GM18519 (cell line): ENCODE data around the gene KIAA1958.
"Not testable (repeated sequence)": the region's sequence is repeated elsewhere in the genome, so short reads cannot be mapped to it uniquely, and the experiment has no call there.

Experiments used
- ATAC-seq: cut with Tn5 transposase; IDR thresholded peaks from one replicate; pipeline ENCODE4 v1.9.1; 2021; ENCODE audit warnings: mild to moderate bottlenecking, moderate library complexity; ENCODE audit not compliant: unreplicated experiment, low FRiP score

Gene KIAA1958

DNA sequence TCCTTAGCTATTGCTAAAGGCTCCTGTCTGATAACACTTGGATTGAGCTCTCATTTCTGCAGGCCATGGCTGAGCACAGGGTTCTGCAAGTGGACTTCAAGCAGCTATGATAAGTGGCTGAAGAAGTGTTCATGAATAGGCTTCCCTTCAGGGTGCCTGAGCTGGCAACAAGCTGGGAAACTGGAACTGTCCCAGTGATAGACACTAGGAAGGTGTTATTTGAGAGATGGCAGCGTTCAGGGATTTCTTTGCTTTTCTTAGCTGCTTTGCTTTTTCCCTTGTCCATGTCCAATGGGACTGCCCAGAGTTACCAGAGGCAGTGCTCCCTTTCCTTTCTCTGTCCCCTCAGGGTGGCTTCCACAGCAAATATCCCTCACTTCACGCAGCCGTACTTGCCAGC, 155.5 kb downstream of the KIAA1958 start:
- no peak for ATAC-seq

DNA sequence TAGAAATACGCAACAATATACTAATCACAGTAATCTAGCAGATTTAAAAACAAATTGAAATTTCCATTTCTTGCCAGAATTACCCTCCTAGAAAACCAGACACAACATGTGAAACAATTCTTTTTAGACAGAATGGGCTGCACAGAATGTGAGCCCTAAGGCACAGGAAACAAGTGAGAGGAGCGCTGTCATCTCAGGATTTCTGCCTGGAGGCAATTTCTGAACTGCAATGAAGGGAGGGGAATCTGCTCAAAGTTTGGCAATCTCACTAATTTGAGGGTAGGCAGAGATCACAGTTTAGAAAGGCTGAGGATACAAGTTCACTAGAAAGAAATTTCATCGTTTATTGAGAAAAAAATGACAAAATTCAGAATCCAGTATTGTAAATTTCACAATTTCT, 161.0 kb downstream of the KIAA1958 start:
- no peak for ATAC-seq

DNA sequence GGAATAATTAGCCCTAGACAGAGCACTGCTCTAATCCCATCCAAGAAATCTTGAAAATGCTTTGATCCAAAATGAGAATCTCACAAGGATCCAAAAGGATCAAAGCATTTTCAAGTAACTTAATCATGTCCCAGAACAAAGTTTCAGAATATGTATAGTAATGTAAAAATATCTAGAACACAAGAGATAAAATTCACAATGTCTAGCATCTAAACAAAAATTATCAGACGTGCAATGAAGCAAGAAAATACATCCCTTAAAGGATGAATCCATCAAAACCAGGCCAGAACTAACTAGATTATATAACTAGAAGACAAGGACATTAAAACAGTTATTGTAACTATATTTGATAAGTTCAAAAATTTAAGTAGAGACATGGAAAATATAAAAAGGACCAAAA, 162.0 kb downstream of the KIAA1958 start:
- ATAC-seq, result no peak

DNA sequence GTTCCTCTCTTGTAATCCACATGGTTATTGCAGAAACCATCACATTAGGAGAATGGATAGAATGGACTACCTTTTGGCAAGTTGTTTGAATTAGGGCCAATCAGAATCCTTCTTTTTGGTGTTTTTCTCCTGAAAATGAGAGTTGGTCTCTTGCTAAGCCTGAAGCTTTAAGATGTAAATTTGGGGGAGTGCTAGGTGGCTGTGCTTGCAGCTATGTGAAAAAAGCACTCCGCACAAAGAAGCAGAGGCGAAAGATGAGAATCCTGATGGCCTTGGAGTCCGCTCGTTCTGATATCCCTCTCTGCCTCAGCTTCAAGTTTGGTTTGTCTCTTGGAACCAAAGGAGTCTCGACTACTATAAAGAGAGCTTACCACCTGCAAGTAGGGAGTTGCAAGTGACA, 167.7 kb downstream of the KIAA1958 start:
- ATAC-seq, result no peak

DNA sequence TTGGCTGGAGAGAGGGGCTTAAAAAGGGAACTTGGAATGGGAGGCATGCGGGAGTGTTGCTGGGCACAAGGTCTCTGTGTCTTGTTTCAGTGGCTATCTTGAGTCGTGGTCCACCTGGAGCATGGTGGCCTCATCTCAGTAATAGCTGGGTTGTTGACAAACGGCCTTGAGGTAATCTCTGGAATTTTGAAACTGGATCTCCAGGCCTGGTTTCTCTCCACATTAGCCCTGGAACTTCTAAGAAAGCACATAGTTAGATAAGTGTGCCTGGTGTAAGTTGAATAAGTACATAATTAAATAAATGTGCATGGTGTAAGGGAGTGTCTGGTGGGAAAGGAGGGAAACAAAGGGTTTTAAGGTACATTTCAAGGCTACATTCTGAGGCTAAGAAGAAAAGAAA, 169.0 kb downstream of the KIAA1958 start:
- ATAC-seq, result no peak

DNA sequence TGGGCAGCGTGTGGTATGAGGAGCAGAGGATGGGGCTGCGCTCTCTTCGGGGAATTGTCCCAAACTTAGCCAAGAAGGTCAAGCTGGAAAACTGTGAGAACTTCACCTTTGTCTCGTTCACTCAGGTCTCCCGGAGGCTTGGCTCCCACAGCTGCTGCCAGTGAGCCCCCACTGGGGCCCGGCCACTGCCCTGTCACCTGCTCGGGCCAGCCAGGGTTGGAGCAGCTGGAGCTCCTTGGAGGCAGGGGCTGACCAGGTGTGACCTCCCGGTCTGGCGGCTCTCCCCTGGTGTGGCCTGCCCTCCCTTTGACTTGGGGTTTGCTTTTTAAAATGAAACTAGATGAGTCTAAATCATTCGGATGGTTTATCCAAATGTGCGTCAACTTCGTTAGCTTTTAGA, 173.3 kb downstream of the KIAA1958 start:
- ATAC-seq, result no peak

DNA sequence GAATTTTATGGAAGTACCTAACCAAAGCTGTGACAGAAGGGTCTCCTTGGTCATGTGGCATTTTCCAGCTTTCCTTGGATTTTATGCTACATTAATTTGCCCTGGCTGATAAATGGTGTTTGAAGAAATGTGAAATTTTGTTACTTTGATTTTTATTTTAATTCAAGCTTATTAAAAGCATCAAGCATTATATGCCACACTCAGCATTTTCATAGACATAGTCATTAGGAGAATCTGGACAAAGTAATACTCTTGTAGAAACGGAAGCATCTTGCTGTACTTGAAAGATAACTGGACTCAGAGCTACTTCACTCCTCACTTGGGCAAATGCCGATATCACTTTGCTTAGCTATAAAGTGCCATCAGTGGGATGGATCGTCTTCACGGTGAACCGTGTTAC, 177.1 kb downstream of the KIAA1958 start:
- ATAC-seq, result no peak

DNA sequence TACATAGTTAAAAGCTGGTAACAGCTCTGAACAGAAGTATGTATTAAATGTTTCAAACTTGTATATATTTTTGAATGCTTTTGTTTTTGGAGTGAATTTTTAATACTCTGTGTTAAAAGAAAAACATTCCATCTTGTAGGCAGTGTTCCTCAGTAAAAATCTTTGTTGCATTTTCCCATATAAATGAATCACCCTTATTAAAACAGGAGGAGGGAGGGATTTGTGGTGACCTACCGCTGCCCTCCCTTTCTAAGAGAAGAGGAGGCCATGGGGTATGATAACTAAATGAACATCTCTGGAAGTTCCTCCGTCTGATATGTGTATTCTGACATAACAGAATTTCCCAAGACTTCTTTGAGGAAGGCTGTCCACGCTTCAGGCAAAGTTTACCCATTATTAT, 177.9 kb downstream of the KIAA1958 start:
- no peak for ATAC-seq

DNA sequence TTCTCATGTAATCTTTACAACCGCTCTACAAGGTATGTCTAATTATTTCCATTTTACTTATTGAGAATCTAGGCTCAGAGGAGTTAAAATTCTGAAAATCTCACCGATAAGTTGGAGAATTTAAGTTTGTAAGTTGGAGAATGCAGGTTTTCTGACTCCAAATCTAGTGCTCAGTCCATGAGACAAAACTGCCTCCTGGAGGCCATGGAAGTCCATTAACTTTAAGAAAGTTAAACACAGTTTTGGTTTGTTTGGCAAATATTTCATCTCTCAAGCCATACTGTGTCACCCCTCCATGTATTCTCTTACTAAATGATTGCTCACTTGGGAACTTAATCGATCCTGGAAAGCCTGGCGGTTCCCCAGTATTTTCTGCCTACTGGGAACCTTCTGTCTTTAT, 178.7 kb downstream of the KIAA1958 start:
- no peak for ATAC-seq

DNA sequence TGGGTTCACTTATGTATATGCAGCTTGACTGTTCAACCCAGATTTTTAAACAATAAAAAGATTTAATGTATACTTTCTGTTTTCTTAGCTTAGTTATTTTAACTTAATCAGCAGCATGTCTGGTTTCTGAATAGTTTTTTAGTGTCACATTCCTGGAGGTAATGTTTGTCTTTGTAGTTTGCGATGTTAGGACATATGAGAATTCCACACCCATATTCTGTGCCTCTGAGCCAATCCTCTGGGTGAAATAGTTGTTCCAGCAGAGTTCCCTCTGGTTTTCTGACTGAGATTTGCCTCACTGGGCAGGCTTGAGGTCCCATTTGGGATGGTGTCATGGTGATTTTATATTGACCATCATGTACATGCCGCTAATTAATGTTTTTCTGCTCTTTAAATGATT, 182.7 kb downstream of the KIAA1958 start:
- no peak for ATAC-seq

DNA sequence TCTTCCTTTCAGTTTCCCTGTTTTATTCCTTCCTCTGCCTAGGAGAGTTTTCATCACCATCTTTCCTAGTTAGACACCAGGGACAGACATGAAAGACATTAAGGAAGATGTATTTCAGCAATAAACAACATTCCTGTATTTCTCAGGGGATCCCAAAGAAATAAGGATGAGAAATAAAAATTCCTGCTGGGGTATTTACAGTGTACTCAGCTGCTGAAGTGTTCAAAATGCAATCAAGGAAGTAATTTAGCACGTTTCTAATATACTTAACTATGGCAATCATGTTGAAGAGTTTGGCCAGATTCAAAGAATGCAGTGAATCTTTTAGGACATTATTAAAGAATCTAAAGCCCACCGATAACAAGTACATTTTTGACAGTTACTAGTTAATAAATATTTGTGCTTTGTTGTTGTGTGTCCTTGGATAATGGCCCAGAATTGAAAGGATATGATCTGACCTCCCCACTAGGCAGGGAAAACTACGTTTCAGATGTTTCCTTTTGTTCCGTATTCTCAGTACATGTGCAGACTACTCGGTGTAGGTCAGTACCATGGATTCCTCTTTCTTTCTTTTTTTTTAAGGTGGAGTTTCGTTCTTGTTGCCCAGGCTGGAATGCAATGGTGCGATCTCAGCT, 184.5 kb downstream of the KIAA1958 start:
- no peak for ATAC-seq

DNA sequence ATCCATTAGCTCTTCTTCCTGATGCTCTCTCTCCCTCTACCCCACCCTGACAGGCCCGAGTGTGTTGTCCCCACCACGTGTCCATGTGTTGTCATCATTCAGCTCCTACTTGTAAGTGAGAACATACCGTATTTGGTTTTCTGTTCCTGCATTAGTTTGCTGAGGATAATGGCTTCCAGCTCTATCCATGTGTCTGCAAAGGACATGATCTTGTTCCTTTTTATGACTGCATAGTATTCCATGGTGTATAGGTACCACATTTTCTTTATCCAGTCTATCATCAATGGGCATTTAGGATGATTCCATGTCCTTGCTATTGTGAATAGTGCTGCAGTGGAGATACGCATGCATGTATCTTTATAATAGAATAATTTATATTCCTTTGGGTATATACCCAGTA, 186.6 kb downstream of the KIAA1958 start:
- not testable (repeated sequence) for ATAC-seq

DNA sequence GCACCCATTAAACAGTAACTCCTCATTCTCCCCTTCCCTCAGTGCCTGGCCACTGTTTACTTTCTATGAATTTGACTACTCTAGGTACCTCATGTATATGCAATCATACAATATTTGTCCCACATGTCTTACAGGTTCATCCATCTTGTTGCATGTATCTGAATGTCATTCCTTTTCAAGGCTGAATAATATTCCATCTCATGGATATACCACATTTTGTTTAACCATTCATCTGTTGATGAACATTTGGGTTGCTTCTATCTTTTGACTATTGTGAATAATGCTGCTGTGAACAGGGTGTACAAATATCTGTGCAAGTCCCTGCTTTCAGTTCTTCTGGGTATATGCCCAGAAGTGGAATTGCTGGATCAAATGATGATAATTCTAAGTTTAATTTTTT, 190.4 kb downstream of the KIAA1958 start:
- no peak for ATAC-seq

DNA sequence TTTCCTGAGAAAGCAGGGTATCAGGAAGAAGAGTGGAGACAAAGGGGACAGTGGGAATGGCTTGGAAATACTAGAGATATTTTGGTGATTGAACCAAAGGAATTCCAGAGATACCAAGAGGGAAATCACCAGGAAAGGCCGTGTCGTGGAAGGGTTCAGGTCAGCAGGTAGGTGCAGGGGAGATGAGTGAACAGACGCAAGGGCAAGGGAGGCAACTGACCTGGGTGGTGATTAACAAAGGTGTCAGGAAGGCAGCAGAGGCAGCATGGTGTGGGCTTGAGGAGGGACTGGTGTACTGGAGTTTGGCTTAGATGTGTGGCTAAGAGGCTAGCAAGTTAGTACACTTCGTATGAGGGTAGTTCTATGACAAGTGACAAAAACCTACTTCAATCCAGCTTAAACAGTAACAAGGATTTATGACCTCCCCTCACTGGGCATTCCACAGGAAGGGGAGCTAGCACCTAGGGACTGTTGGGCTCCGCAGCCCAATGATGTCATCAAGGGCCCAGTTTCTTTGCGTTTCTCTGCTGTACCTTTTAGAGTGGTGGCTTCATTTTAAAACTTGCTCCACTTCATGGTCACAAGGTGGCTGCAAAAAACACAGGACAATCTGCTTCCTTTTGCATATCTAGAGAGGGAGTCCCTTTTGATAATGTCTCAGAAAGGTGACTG, 194.2 kb downstream of the KIAA1958 start:
- ATAC-seq, result no peak

DNA sequence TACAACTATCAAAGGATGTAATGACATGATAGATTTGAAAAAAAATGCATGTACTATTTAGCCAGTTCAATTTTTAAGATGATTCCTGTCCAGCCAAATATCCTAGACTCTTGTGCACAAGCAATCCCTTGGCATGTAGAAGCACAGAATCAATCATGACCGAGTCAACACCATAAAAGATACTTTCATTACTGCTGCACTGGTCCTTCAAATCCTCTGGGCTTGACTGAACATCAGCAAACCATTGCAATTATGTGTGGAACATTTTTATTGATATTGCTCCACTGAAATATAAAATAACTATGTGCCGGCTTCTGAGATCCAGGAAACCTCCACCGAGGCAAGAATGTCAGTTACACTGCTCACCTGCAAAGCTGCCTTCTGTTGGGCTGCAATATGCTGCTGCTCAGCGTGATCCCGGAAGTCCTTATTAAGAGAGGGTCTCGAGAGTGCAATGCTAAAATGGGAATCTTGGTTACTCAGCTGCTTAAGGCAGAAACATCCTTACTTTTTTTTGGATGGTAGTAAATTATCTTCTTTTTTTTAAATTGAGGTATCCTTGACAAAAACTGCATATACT, 202.6 kb downstream of the KIAA1958 start:
- no peak for ATAC-seq

DNA sequence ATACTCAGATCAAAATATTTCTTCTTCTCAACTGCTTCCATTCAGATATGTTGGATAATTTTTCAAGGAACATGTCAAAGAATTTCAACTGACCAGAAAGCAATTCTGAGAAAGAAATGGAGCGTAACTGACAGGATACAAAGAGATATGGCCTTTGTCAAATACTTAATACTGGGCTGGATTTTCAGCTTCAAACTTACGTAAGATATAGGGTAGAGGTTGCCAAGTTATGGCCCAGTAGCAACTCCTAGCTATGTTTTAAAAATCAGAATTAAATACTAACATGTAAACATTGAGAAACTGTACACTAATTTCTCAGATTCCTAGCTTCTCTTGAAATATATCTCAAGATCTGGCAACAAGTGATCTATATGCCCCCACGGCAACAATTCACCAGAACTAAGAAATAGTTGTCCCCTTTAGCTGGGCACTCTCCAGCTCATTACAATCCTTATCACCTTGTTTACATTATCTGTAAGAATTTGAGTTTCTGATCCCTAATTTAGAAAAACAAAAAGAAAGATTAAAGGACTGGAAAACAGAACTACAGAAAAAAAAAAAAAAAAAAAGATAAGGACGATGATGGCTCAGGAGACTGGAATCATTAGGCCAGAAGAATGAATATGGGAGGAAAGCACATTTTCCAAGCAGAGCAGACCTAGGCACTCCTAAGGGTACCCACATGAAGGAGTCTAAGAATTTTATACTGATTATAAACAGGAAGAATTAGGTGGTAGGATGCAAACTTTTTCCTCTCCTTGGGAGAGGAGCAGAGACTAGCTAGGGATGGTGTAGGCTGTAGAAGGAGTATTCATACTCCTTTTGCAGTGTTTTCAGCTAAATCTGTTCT, 208.3 kb downstream of the KIAA1958 start:
- no peak for ATAC-seq

DNA sequence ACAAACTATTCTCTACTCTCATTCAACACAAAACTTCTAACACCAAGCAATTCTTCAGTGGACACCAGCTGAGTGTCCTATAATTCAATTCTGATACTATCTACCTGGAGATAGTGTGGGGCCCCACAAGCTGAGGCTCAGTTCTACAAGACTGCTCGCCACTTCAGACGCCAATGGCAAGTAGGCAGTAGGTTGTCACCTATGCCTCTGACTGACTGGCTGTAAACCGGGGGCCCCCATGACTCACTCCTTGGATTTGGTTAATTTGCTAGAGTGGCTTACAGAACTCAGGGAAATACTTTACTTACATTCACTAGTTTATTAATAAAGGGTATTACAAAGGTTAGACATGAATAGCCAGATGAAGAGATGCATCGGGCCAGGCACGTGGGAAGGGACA, 209.8 kb downstream of the KIAA1958 start:
- ATAC-seq, result no peak

DNA sequence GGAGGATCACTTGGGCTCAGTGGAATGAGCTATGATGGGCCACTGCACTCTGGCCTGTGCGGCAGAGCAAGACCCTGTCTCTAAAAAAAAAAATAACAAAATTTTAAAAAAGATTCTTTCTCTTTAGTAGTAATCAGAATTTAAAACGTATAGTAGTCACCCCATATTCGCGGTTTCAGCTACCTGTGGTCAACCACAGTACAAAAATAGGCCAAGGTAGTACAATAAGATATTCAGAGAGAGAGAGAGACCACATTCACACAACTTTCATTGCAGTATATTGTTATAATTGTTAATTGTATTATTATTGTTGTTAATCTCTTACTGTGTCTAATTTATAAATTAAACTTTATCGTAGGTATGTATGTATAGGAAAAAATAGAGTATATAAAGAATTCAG, 212.6 kb downstream of the KIAA1958 start:
- ATAC-seq, result no peak

DNA sequence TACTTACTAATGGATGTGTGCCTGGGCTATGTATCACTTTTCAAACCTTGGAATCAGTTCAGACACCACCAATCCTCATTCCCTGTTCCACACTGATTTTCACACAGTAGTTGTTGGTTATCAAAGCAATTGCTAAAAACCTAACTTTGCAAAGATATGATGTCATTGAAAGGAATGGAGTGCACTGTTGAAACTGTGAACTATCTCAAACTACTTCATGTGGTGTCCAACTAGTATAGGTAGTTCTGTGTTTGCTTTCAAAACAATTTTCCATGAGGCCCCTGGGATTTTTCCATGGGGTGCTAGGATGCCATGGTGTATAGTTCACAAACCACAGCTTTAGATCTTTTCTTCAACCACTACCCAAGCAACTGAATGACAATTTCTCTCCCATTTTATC, 213.5 kb downstream of the KIAA1958 start:
- no peak for ATAC-seq

DNA sequence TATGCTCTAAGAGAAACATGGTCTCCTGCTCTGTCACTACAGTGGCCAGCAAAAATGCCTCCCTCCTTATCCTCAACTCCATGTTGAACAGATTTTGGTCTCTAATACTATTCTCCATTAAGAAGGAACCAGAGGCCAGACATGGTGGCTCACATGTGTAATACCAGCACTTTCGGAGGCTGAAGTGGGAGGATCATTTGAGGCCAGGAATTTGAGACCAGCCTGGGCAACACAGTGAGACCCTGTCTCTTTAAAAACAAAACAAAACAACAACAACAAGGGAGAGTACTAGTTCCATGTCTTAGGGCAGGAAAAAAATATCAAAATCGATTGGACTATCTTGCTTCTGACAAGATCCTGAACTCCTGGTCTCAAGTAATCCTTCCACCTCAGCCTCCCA, 216.7 kb downstream of the KIAA1958 start:
- no peak for ATAC-seq

DNA sequence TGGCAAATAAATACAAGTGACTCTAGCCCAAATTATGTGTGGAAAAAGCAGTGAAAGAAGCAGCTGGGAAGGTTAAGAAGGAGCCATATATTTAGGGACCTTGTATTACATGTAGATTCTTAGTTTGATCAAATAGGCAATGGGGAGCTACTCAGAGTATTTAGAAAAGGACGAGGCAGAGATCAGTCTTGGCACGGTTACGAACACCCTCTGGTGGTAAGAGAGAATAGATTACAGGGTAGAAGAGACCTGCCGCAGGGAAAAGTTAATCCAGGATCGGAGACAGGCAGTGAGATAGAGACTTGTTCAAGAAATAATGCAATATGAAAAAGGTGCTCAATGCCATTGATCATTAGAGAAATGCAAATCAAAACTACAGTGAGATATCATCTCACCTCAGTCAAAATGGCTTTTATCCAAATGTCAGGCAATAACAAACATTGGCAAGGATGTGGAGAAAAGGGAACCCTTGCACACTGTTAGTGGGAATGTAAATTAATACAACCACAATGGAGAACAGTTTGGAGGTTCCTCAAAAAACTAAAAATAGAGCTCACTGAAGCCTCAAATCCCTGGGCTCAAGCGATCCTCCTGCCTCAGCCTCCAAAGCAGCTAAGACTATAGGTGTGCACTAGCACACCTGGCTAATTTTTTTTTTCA, 219.3 kb downstream of the KIAA1958 start:
- ATAC-seq, result no peak
